Testis (tissue), 3 donors: ENCODE results near the gene MKRN1. TPM values are rescaled to one million over a fixed set of nuclear protein-coding genes. Genes with fewer than 3 reads are reported as not detected.
A peak's percentile ranks its signal among the peaks of the same experiment; 100 is the strongest.

ENCODE experiments used
- DNase-seq: peaks from one replicate; pipeline ENCODE4 v3.0.0-alpha.2; 2019
- H3K27ac ChIP-seq, 2 donors: fragments of 200-600 bp; sonication (generic); one replicate each; pipeline ENCODE4 v1.5.1; 2019
- H3K27me3 ChIP-seq: fragments of 200-600 bp; sonication (generic); one replicate; pipeline ENCODE4 v1.5.1; 2019
- H3K36me3 ChIP-seq: fragments of 200-600 bp; sonication (generic); one replicate; pipeline ENCODE4 v1.5.1; 2017; ENCODE audit warnings: low read depth; ENCODE audit errors: missing control alignments
- H3K4me1 ChIP-seq: fragments of 200-600 bp; sonication (generic); one replicate; pipeline ENCODE4 v1.5.1; 2019
- H3K4me3 ChIP-seq, 2 donors: fragments of 200-600 bp; sonication (generic); one replicate each; pipeline ENCODE4 v1.5.1; 2017 to 2019
- H3K9me3 ChIP-seq: fragments of 200-600 bp; sonication (generic); one replicate; pipeline ENCODE4 v1.5.1; 2017
- POLR2A ChIP-seq: fragments of 450-650 bp; IDR thresholded peaks from one replicate; pipeline ENCODE4 v1.6.1; 2017; ENCODE audit warnings: antibody characterized with exemption, mild to moderate bottlenecking, moderate library complexity
- WGBS, 2 donors: methylation state at CpG; one replicate each; pipeline ENCODE4 v1.1.5; 2018; 5-methylcytosine and 5-hydroxymethylcytosine counted together
- intact Hi-C: fragments of 100-400 bp; cut with DNase I; formaldehyde crosslinking; loops from one replicate; pipeline ENCODE4 v1.15.1; 2023; ENCODE audit warnings: low total_unique reads
- polyA plus RNA-seq: library from polyadenylated mRNA; stranded (reverse); fragments of 350-450 nt; fragmentation: Illumina TruSeq; extraction: RNeasy Lipid Tissue Mini Kit (QIAGEN cat#74804); gene quantifications from one replicate; pipeline ENCODE4 v1.2.3, GENCODE V29; 2014; ENCODE audit warnings: low read depth, low replicate concordance; ENCODE audit not compliant: insufficient read depth
- total RNA-seq, 2 donors: library from RNA; depleted of rRNA; stranded (reverse); fragments of >200 nt; gene quantifications; one replicate each; pipeline ENCODE4 v1.2.3, GENCODE V29; 2016
- TF ChIP-seq, protein P1 (sequence below), 3 experiments: fragments of 450-650 bp in 2 of 3; fragments of 200-600 bp in 1 of 3; sonication (generic) in 1 of 3; IDR thresholded peaks; one replicate each; pipeline ENCODE4 v1.5.1; 2016 to 2019; ENCODE audit warnings: antibody characterized with exemption in 3 of 3, mild to moderate bottlenecking in 2 of 3, moderate library complexity in 1 of 3

Gene MKRN1
- total and polyA plus RNA-seq, 3 donors from 2014 or later: 142 to 320 (median 158) TPM

DNA sequence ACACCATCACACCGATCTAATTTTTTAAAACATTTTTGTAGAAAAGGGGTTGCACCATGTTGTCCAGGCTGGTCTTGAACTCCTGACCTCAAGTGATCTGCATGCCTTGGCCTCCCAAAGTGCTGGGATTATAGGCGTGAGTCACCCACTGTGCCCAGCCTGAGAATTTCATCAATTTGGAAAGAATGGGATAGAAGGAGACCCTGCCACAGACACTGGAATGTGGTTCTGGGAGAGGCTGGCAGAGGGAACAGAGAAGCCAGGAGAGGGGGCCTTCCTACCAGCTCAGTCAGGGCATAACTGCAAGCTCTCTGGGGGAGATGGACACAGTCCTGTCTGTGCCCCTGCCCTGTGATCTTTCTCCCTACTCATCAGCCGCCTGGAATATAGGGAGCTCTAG, 42.1 kb upstream of the MKRN1 start:
- TF ChIP-seq POLR2A: no peak
- TF ChIP-seq, protein P1, sequence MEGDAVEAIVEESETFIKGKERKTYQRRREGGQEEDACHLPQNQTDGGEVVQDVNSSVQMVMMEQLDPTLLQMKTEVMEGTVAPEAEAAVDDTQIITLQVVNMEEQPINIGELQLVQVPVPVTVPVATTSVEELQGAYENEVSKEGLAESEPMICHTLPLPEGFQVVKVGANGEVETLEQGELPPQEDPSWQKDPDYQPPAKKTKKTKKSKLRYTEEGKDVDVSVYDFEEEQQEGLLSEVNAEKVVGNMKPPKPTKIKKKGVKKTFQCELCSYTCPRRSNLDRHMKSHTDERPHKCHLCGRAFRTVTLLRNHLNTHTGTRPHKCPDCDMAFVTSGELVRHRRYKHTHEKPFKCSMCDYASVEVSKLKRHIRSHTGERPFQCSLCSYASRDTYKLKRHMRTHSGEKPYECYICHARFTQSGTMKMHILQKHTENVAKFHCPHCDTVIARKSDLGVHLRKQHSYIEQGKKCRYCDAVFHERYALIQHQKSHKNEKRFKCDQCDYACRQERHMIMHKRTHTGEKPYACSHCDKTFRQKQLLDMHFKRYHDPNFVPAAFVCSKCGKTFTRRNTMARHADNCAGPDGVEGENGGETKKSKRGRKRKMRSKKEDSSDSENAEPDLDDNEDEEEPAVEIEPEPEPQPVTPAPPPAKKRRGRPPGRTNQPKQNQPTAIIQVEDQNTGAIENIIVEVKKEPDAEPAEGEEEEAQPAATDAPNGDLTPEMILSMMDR (IDR thresholded peaks at IDR 0.05): no peak
- intact Hi-C loops: no loop called here
- H3K4me1 ChIP-seq: peaks cover 16% of the 10 kb centered on the region
- H3K36me3 ChIP-seq: no peaks in the 10 kb centered on the region
- H3K9me3 ChIP-seq: no peaks in the 10 kb centered on the region
- whole genome bisulfite sequencing, 2 donors: 95 to 96% methylated on average over 3 of the region's 3 CpGs
- no peak overlapping the region for H3K27ac ChIP-seq
- no peaks in the 10 kb centered on the region for H3K27me3 ChIP-seq
- H3K4me3 ChIP-seq: no peak overlapping the region
- no peak for DNase-seq

DNA sequence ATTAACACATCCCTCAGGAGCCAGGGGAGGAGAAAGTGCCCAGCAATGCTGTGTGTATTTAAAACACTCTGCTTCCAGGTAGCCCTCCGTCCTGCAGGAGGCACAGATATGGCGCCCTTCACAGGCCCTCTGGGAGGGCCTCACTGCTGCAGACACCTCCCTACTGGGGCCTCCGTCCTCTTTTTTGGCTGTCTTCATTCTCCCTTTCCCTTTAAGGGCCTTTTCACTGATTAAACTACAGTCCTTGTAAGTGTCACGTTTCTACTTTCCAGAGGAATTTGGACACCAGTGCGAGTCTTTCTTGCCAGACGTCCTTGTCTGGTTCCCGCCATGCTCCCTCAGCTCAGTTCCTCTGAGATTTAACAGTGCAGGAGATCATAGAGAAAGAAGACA, 39.7 kb upstream of the MKRN1 start:
- no peaks in the 10 kb centered on the region for H3K36me3 ChIP-seq
- DNase-seq: no peak
- peak overlapping the region; percentile 42 to 84 for H3K27ac ChIP-seq
- intact Hi-C loops: loop anchor here (5.0 kb wide), 1 partner anchor 133 kb away; no protein-coding TSS in a partner anchor
- H3K9me3 ChIP-seq: no peaks in the 10 kb centered on the region
- H3K27me3 ChIP-seq: no peaks in the 10 kb centered on the region
- no peak overlapping the region for H3K4me3 ChIP-seq
- 56 to 58% methylated on average over 7 of the region's 7 CpGs for WGBS, 2 donors
- TF ChIP-seq, protein P1 (IDR thresholded peaks at IDR 0.05): no peak
- TF ChIP-seq POLR2A: no peak
- H3K4me1 ChIP-seq: peaks cover 16% of the 10 kb centered on the region

DNA sequence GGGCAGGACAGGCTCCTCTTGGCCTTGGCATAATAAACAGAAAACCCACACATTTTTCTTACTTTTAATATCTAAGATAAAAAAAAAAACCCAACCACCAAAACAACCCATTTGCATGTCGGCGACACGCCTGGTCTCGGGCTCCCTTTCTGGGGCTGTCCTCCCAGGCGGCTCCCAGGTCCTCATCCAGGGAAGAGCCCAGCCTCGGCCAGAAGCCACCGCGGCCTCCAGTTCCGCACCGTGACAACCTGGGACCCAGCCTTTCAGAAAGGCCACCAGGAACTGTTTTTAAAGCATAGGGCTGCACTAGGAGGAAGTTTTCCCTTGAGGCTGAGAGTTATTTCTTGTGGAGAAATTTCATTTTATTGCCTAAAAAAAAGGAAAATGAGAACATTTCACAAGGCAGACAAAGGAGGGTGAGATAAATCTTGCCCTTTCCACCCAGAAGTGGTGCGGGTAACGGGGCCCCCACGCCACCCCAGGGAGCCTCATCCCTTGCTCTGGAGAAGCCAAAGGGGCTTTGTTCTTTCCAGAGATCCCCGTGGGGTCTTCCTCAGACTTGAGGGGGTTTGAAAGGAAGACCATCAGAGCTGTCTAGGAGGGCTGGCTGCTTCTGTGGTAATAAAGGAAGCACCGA, 39.2 kb upstream of the MKRN1 start:
- intact Hi-C loops: loop anchor here (5.0 kb wide), 1 partner anchor 134 kb away; no protein-coding TSS in a partner anchor
- no peaks in the 10 kb centered on the region for H3K36me3 ChIP-seq
- H3K27ac ChIP-seq: peak overlapping the region; percentile 42 to 84
- H3K9me3 ChIP-seq: no peaks in the 10 kb centered on the region
- DNase-seq: no peak
- H3K4me3 ChIP-seq: no peak overlapping the region
- no peaks in the 10 kb centered on the region for H3K27me3 ChIP-seq
- H3K4me1 ChIP-seq: peaks cover 16% of the 10 kb centered on the region
- WGBS, 2 donors: 48 to 58% methylated on average over 15 of the region's 15 CpGs
- TF ChIP-seq, protein P1 (IDR thresholded peaks at IDR 0.05): no peak

DNA sequence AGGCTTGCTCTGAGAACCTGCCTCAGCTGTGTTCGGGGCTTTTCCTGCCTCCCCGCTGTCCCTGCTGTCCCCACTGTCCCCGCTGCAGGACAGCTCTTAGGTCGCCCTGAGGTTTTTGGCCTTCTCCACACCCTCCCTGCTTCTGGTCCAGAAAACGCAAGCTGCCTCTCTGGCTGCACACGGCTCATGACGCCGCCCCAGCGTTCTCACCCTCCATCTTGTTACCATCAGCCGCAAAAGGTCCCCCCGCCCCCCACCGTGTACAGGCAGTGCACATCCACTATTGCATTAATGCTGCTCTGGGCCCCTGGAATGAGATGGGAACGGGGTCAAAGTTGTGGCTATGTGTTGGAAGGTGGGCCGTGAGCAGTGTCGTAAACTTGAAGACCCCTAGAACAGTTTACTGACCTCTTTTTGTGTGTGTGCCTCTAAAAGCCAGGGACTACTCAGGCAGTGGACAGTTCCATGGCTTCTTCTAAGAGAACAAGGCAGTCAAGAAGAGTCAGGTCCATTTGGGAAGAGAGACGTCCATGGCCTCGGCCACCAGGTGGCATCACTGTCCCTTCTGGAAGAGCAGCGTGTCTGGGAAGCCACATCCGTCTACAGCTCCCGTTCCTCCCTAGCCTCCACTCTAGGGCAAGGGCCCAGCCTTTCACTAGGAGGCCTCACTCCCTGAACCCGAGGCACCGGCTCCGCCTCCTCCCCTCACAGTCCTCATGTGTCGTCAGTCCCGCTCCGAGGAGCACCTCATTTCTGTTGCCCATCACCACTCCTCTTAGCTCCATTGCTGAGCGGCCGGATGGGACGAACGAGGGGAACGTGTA, 38.5 kb upstream of the MKRN1 start:
- Histone ChIP-seq H3K4me3 (peak overlapping the region in 1 of 2 donors; percentile 1), H3K36me3 (no peaks in the 10 kb centered on the region), H3K27ac (peak overlapping the region; percentile 42 to 84), H3K9me3 (no peaks in the 10 kb centered on the region), H3K27me3 (no peaks in the 10 kb centered on the region), H3K4me1 (peaks cover 16% of the 10 kb centered on the region)
- DNase-seq: peak; percentile 95
- 35 to 54% methylated on average over 16 to 31 of the region's 31 CpGs for WGBS, 2 donors
- TF ChIP-seq, protein P1 (IDR thresholded peaks at IDR 0.05): peak; percentile 68 to 88 (median 84)
- no peak for TF ChIP-seq POLR2A
- intact Hi-C loops: loop anchor here (5.0 kb wide), 1 partner anchor 135 kb away; no protein-coding TSS in a partner anchor
